A549 (cell line): ENCODE measurements around the gene SLC1A4. TPM values are rescaled to one million over a fixed set of nuclear protein-coding genes. Genes with fewer than 3 reads are reported as not detected.
A peak's percentile ranks its signal among the peaks of the same experiment; 100 is the strongest.
"Not testable (repeated sequence)": the region's sequence is repeated elsewhere in the genome, so short reads cannot be mapped to it uniquely, and the experiment has no call there.

Source experiments
- ATAC-seq, 2 experiments: fragments of 200-7000 bp in 1 of 2; fragments of >200 bp in 1 of 2; cut with Nextera tagmentation in 1 of 2; cut with Tn5 transposase in 1 of 2; 3 replicates each; pipeline versions ENCODE4 v1.8.0 to v1.9.1; 2018 to 2020; ENCODE audit warnings: mild to moderate bottlenecking in 1 of 2, moderate library complexity in 1 of 2
- CTCF ChIA-PET: fragments of 300-600 bp; sonication (Branson Sonifier 250); formaldehyde crosslinking; extraction: SDS; loops from one replicate; lab custom pipeline; 2021; ENCODE audit warnings: antibody characterized with exemption, inconsistent platforms; lab: Yijun Ruan, JAX
- POLR2A ChIA-PET: fragments of 350-600 bp; formaldehyde crosslinking; extraction: SDS; loops from one replicate; lab custom pipeline; 2021; ENCODE audit warnings: antibody characterized with exemption, inconsistent platforms; lab: Yijun Ruan, JAX
- DNase-seq, 2 experiments: peaks; one replicate each; pipeline versions ENCODE4 v3.0.0 to v3.0.0-alpha.2; 2011 to 2016; ENCODE audit warnings: low read depth in 1 of 2, low spot score in 1 of 2
- FAIRE-seq: peaks from 2 replicates; lab custom pipeline; 2011; peaks lifted over from hg19 to GRCh38; lab: Jason Lieb, UNC
- H3K27ac ChIP-seq, 2 experiments: fragments of >200 bp; sonication (Bioruptor Twin); formaldehyde crosslinking; 3 replicates each; pipeline ENCODE4 v1.5.1; 2016 to 2017
- H3K4me1 ChIP-seq: fragments of >200 bp; sonication (Bioruptor Twin); formaldehyde crosslinking; 3 replicates; pipeline ENCODE4 v1.6.1; 2016
- H3K4me2 ChIP-seq: fragments of >200 bp; sonication (Bioruptor Twin); formaldehyde crosslinking; 3 replicates; pipeline ENCODE4 v1.6.1; 2016
- H3K4me3 ChIP-seq: fragments of >200 bp; sonication (Bioruptor Twin); formaldehyde crosslinking; 3 replicates; pipeline ENCODE4 v1.5.1; 2016
- H3K9me3 ChIP-seq: fragments of >200 bp; sonication (Bioruptor Twin); formaldehyde crosslinking; 3 replicates; pipeline ENCODE4 v1.6.1; 2016
- BCL3 ChIP-seq: fragments of >200 bp; sonication (Bioruptor Twin); formaldehyde crosslinking; IDR thresholded peaks from 3 replicates; pipeline ENCODE4 v1.6.1; 2016
- BHLHE40 ChIP-seq: IDR thresholded peaks from 2 replicates; pipeline ENCODE4 v1.6.1; 2012; ENCODE audit warnings: low read depth, low read length, inconsistent platforms
- CBX8 ChIP-seq: fragments of 200-600 bp; sonication (generic); IDR thresholded peaks from 2 replicates; pipeline ENCODE4 v1.6.1; 2016
- CEBPB ChIP-seq, 2 experiments: fragments of >200 bp in 1 of 2; sonication (Bioruptor Twin) in 1 of 2; formaldehyde crosslinking in 1 of 2; IDR thresholded peaks; 2 replicates each; pipeline ENCODE4 v1.6.1; 2012 to 2016
- EHMT2 ChIP-seq: fragments of 200-600 bp; sonication (generic); IDR thresholded peaks from 2 replicates; pipeline ENCODE4 v1.6.1; 2016; ENCODE audit warnings: antibody characterized with exemption, low read depth, mild to moderate bottlenecking, moderate library complexity
- GATA3 ChIP-seq: IDR thresholded peaks from 2 replicates; pipeline ENCODE4 v1.6.1; 2012; ENCODE audit warnings: borderline replicate concordance
- HOXB13 ChIP-seq: fragments of 250-450 bp; sonication (Bioruptor Pico); IDR thresholded peaks from 2 replicates; pipeline ENCODE4 v1.5.0; 2020; ENCODE audit warnings: low read depth, mild to moderate bottlenecking, moderate library complexity
- KDM5A ChIP-seq: fragments of 200-600 bp; sonication (generic); IDR thresholded peaks from 2 replicates; pipeline ENCODE4 v1.6.1; 2016; ENCODE audit warnings: antibody characterized with exemption, mild to moderate bottlenecking
- MAFK ChIP-seq: fragments of 450-650 bp; IDR thresholded peaks from 2 replicates; pipeline ENCODE4 v1.6.1; 2014; ENCODE audit not compliant: partially characterized antibody
- MAZ ChIP-seq: fragments of 150-350 bp; IDR thresholded peaks from 2 replicates; pipeline ENCODE4 v1.6.1; 2014; ENCODE audit warnings: antibody characterized with exemption, low read depth, low read length, borderline replicate concordance
- NPAS2 ChIP-seq: fragments of 250-450 bp; sonication (Bioruptor Pico); IDR thresholded peaks from 2 replicates; pipeline ENCODE4 v1.8.0; 2022; ENCODE audit warnings: mild to moderate bottlenecking, moderate library complexity, borderline replicate concordance
- NR3C1 ChIP-seq: fragments of >200 bp; sonication (Bioruptor Twin); formaldehyde crosslinking; IDR thresholded peaks from 3 replicates; pipeline ENCODE4 v1.6.1; 2017
- POLR2A ChIP-seq: IDR thresholded peaks from 2 replicates; pipeline ENCODE4 v1.6.1; 2012; ENCODE audit warnings: mild to moderate bottlenecking, low read length
- POLR2AphosphoS2 ChIP-seq: conservative IDR thresholded peaks from 2 replicates; pipeline ENCODE4 v1.6.1; 2012; ENCODE audit warnings: low read length, improper control_type of control experiment, inconsistent platforms
- RAD21 ChIP-seq, 2 experiments: fragments of >200 bp in 1 of 2; sonication (Bioruptor Twin) in 1 of 2; formaldehyde crosslinking in 1 of 2; IDR thresholded peaks in 1 of 2; conservative IDR thresholded peaks in 1 of 2; 2 replicates in 1 of 2; 3 replicates in 1 of 2; pipeline ENCODE4 v1.6.1; 2012 to 2018; ENCODE audit warnings: inconsistent platforms in 1 of 2
- RFX5 ChIP-seq: fragments of 450-650 bp; IDR thresholded peaks from 2 replicates; pipeline ENCODE4 v1.7.1; 2014; ENCODE audit warnings: antibody characterized with exemption, mild to moderate bottlenecking, moderate library complexity
- RNF2 ChIP-seq: fragments of 200-600 bp; sonication (generic); IDR thresholded peaks from 2 replicates; pipeline ENCODE4 v1.6.1; 2016; ENCODE audit warnings: low read depth, mild to moderate bottlenecking, antibody characterized with exemption, moderate library complexity, borderline replicate concordance
- SMC3 ChIP-seq: fragments of >200 bp; sonication (Bioruptor Twin); formaldehyde crosslinking; IDR thresholded peaks from 3 replicates; pipeline ENCODE4 v1.6.1; 2018; ENCODE audit warnings: inconsistent platforms
- SREBF2 ChIP-seq: fragments of 450-650 bp; IDR thresholded peaks from 2 replicates; pipeline ENCODE4 v1.6.1; 2014; ENCODE audit warnings: mild to moderate bottlenecking, moderate library complexity
- USF2 ChIP-seq: fragments of 450-650 bp; IDR thresholded peaks from 2 replicates; pipeline ENCODE4 v1.6.1; 2014; ENCODE audit warnings: antibody characterized with exemption
- ZC3H11A ChIP-seq: fragments of 450-650 bp; IDR thresholded peaks from 2 replicates; pipeline ENCODE4 v1.6.1; 2014; ENCODE audit warnings: antibody characterized with exemption, mild to moderate bottlenecking
- ZFP36 ChIP-seq: fragments of 450-650 bp; IDR thresholded peaks from 2 replicates; pipeline ENCODE4 v1.6.1; 2014; ENCODE audit warnings: borderline replicate concordance; ENCODE audit not compliant: partially characterized antibody
- ZNF302 ChIP-seq: fragments of 250-450 bp; sonication (Bioruptor Pico); IDR thresholded peaks from 2 replicates; pipeline ENCODE4 v1.9.0; 2021; ENCODE audit warnings: inconsistent platforms, mild to moderate bottlenecking, moderate library complexity
- ZSCAN20 ChIP-seq: fragments of 250-450 bp; sonication (Bioruptor Pico); IDR thresholded peaks from 2 replicates; pipeline ENCODE4 v1.8.0; 2022; ENCODE audit warnings: mild to moderate bottlenecking, moderate library complexity
- WGBS: methylation state at CpG from one replicate; pipeline ENCODE4 v1.1.6; 2017; ENCODE audit errors: missing lambda C conversion rate; 5-methylcytosine and 5-hydroxymethylcytosine counted together
- polyA plus RNA-seq, 4 experiments: library from polyadenylated mRNA; depleted of rRNA in 3 of 4; stranded (reverse); fragments of >200 nt; fragmentation: RNase III in 1 of 4; extraction: RNeasy Plus Mini Kit Qiagen cat#74134 plus additional on column Dnase treatment in 1 of 4; gene quantifications; 2 replicates in 3 of 4; 3 replicates in 1 of 4; pipeline ENCODE4 v1.2.3, GENCODE V29; 2011 to 2017
- TF ChIP-seq, protein P1 (sequence below): IDR thresholded peaks from 2 replicates; pipeline ENCODE4 v1.6.1; 2012
- TF ChIP-seq, protein P2 (sequence below): IDR thresholded peaks from 2 replicates; pipeline ENCODE4 v1.6.1; 2012

The SLC1A4 gene
- polyA plus RNA-seq, 2 of the 4 experiments (the other 2 are of a cell fraction) = 9.1 to 26.4 TPM

DNA sequence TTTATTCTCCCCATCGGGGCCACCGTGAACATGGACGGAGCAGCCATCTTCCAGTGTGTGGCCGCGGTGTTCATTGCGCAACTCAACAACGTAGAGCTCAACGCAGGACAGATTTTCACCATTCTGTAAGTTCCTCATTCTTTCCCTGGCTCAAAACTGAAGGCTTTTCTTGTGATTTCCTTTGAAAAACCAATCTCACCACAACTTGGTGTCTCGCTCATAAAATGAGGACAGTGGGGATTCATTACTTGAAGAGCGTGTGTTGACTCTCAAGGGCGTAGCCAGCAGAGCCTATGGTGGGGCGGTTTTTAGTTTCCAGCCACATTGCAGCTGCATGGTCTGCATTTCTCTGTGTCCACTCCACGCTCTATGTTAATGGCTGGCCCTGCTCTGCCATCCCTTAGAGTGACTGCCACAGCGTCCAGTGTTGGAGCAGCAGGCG is 29.0 kb downstream of the SLC1A4 start:
- Histone ChIP-seq H3K4me2 (no peak overlapping the region), H3K4me3 (no peak overlapping the region), H3K4me1 (no peaks in the 10 kb centered on the region), H3K9me3 (no peaks in the 10 kb centered on the region), H3K27ac (no peak overlapping the region)
- CTCF ChIA-PET = interaction anchor here (0.7 to 1.7 kb wide), 7 partner anchors 10 to 101 kb away, joined by 3 to 8 read pairs (median 3); no protein-coding TSS in a partner anchor
- no peak for FAIRE-seq
- peak; percentile 49 to 76; a peak in 3 of 4 replicates for TF ChIP-seq CEBPB (IDR thresholded peaks at IDR 0.05)
- no peak for TF ChIP-seq KDM5A
- TF ChIP-seq, protein P1, sequence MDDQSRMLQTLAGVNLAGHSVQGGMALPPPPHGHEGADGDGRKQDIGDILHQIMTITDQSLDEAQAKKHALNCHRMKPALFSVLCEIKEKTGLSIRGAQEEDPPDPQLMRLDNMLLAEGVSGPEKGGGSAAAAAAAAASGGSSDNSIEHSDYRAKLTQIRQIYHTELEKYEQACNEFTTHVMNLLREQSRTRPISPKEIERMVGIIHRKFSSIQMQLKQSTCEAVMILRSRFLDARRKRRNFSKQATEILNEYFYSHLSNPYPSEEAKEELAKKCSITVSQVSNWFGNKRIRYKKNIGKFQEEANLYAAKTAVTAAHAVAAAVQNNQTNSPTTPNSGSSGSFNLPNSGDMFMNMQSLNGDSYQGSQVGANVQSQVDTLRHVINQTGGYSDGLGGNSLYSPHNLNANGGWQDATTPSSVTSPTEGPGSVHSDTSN = no peak
- TF ChIP-seq RNF2 = no peak
- POLR2A ChIA-PET = no interaction called here
- no peak for DNase-seq
- ATAC-seq = no peak
- 93% methylated on average over 15 of the region's 15 CpGs for WGBS

DNA sequence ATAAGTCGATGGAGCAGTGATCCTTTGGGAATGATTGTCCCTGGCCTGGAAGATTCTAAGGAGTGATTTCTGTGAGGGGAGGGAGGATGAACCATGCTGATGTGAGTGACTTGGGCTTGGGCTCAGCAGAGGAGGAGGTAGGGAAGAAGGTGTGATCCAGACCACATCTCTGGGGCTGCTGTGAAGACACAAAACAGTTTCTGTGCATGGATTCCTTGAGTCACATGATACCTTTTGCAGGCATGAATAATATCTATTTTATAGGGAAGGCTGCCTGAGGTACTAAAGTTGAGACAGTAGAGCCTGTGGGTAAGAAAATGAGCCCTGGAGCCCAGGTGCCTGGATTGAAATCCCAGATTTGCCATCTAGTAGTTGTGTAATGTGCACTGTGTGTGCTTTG is 29.8 kb downstream of the SLC1A4 start:
- DNase-seq (no peak), FAIRE-seq (no peak), ATAC-seq (no peak)
- no peaks in the 10 kb centered on the region; the same call in 2 of the 3 replicates for H3K4me1 ChIP-seq
- no peak overlapping the region for H3K27ac ChIP-seq
- ChIA-PET CTCF (interaction anchor here (0.7 to 1.7 kb wide), 4 partner anchors 19 to 102 kb away, joined by 3 to 8 read pairs (median 6); no protein-coding TSS in a partner anchor), POLR2A (no interaction called here)
- WGBS = 38% methylated on average over 1 of the region's 1 CpG
- TF ChIP-seq POLR2A = no peak
- TF ChIP-seq BCL3 = no peak
- no peak for TF ChIP-seq POLR2AphosphoS2
- TF ChIP-seq, protein P2, sequence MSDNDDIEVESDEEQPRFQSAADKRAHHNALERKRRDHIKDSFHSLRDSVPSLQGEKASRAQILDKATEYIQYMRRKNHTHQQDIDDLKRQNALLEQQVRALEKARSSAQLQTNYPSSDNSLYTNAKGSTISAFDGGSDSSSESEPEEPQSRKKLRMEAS = no peak
- no peak for TF ChIP-seq MAZ
- TF ChIP-seq RFX5 = no peak
- TF ChIP-seq RAD21 (conservative IDR thresholded peaks at IDR 0.05 in 1 of 2, IDR thresholded peaks at IDR 0.05 in 1 of 2) = no peak
- no peak for TF ChIP-seq GATA3
- TF ChIP-seq SMC3 = no peak
- TF ChIP-seq ZSCAN20 (CRISPR knock-in tag) = no peak
- no peak overlapping the region for H3K4me3 ChIP-seq
- no peak overlapping the region for H3K4me2 ChIP-seq
- no peaks in the 10 kb centered on the region for H3K9me3 ChIP-seq

- H3K4me2 ChIP-seq = no peak overlapping the region
- TF ChIP-seq NR3C1 = no peak
- no peak for TF ChIP-seq CBX8
- no peak for TF ChIP-seq SREBF2
- no peak for TF ChIP-seq RAD21 (conservative IDR thresholded peaks at IDR 0.05 in 1 of 2, IDR thresholded peaks at IDR 0.05 in 1 of 2)
- TF ChIP-seq ZNF302 (CRISPR knock-in tag) = no peak
- TF ChIP-seq NPAS2 = no peak
- no peak for TF ChIP-seq ZFP36
- TF ChIP-seq SMC3 = no peak
- TF ChIP-seq USF2 = no peak
- TF ChIP-seq BHLHE40 = no peak
- TF ChIP-seq RFX5 = no peak
- TF ChIP-seq MAZ = no peak
- TF ChIP-seq HOXB13 (CRISPR knock-in tag) = no peak
- no peak for TF ChIP-seq ZC3H11A
- no peak for TF ChIP-seq POLR2AphosphoS2
- TF ChIP-seq MAFK = no peak
- TF ChIP-seq EHMT2 = no peak
- no peak overlapping the region for H3K27ac ChIP-seq
- H3K4me3 ChIP-seq = no peak overlapping the region
- H3K9me3 ChIP-seq = no peaks in the 10 kb centered on the region
- ChIA-PET CTCF (interaction anchor here (0.8 to 1.3 kb wide), 2 partner anchors 31 to 102 kb away, joined by 3 to 4 read pairs; partner anchors contain the start of gene SLC1A4), POLR2A (no interaction called here)
- H3K4me1 ChIP-seq = peaks cover 7% of the 10 kb centered on the region
- 92% methylated on average over 8 of the region's 8 CpGs for WGBS
- ATAC-seq = no peak
- no peak for FAIRE-seq
- DNase-seq = no peak
These were observed 30.5 kb downstream of the SLC1A4 start for GRCh38 chr2:65019675-65020195.

DNA sequence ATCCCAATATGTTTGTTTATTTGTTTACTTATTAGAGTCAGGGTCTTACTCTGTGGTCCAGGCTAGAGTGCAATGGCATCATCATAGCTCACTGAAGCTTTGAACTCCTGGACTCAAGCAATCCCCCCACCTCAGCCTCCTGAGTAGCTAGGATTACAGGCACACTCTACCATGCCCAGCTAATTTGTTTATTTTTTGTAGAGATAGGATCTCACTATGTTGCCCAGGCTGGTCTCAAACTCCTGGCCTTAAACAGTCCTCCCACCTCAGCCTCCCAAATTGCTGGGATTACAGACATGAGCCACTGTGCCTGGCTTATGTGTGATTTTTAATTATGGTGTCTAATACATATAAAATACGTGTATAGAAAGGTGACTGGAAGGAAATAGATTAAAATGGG is 31.1 kb downstream of the SLC1A4 start:
- CTCF ChIA-PET = interaction anchor here (0.8 to 1.3 kb wide), 2 partner anchors 31 to 103 kb away, joined by 3 to 4 read pairs; partner anchors contain the start of gene SLC1A4
- not testable (repeated sequence) for FAIRE-seq, H3K4me2 ChIP-seq

More for the DNA sequence above, 31.1 kb downstream of the SLC1A4 start:
- peaks cover 10% of the 10 kb centered on the region for H3K4me1 ChIP-seq
- H3K9me3 ChIP-seq, H3K27ac ChIP-seq, POLR2A ChIA-PET, ATAC-seq, DNase-seq, H3K4me3 ChIP-seq: not testable (repeated sequence)
- WGBS = 78% methylated on average over 1 of the region's 1 CpG
